H9 (cell line): ENCODE data around the gene ZNRF1. TPM values are rescaled to one million over a fixed set of nuclear protein-coding genes. Genes with fewer than 3 reads are reported as not detected.
A peak's percentile ranks its signal among the peaks of the same experiment; 100 is the strongest.

Experiments used
- DNase-seq: peaks from one replicate; pipeline ENCODE4 v3.0.0-alpha.2; 2017
- H2AFZ ChIP-seq: one replicate; pipeline ENCODE4 v1.6.1; 2013; ENCODE audit warnings: mild to moderate bottlenecking, low read length, control low read depth, moderate library complexity
- H2AK5ac ChIP-seq: 2 replicates; pipeline ENCODE4 v1.6.1; 2013; ENCODE audit warnings: low read length, control low read depth, mixed read lengths; ENCODE audit not compliant: insufficient read length
- H2BK120ac ChIP-seq: one replicate; pipeline ENCODE4 v1.6.1; 2013; ENCODE audit warnings: low read depth, mild to moderate bottlenecking, low read length, control low read depth, inconsistent platforms; ENCODE audit not compliant: poor library complexity, severe bottlenecking
- H2BK12ac ChIP-seq: 2 replicates; pipeline ENCODE4 v1.6.1; 2013; ENCODE audit warnings: low read length, control low read depth, mixed read lengths, low read depth; ENCODE audit not compliant: insufficient read length
- H2BK15ac ChIP-seq: 2 replicates; pipeline ENCODE4 v1.6.1; 2013; ENCODE audit warnings: low read depth, low read length, control low read depth
- H2BK20ac ChIP-seq: one replicate; pipeline ENCODE4 v1.6.1; 2013; ENCODE audit warnings: low read depth, mild to moderate bottlenecking, low read length, control low read depth, inconsistent platforms; ENCODE audit not compliant: poor library complexity, severe bottlenecking
- H2BK5ac ChIP-seq: 2 replicates; pipeline ENCODE4 v1.6.1; 2013; ENCODE audit warnings: low read length, control low read depth, mixed read lengths; ENCODE audit not compliant: insufficient read length
- H3K14ac ChIP-seq: 2 replicates; pipeline ENCODE4 v1.6.1; 2013; ENCODE audit warnings: low read length, control low read depth; ENCODE audit not compliant: insufficient read depth
- H3K18ac ChIP-seq: 2 replicates; pipeline ENCODE4 v1.6.1; 2013; ENCODE audit warnings: low read depth, mild to moderate bottlenecking, mixed read lengths, low read length, control low read depth; ENCODE audit not compliant: insufficient read length
- H3K23ac ChIP-seq: 2 replicates; pipeline ENCODE4 v1.6.1; 2013; ENCODE audit warnings: low read length, control low read depth, mixed read lengths, low read depth; ENCODE audit not compliant: insufficient read length
- H3K23me2 ChIP-seq: 2 replicates; pipeline ENCODE4 v1.6.1; 2013; ENCODE audit warnings: low read depth, mild to moderate bottlenecking, mixed read lengths, low read length, control low read depth; ENCODE audit not compliant: insufficient read length, poor library complexity, severe bottlenecking
- H3K27ac ChIP-seq: 2 replicates; pipeline ENCODE4 v1.5.1; 2013; ENCODE audit warnings: low read length, control low read depth, mixed read lengths, low read depth; ENCODE audit not compliant: insufficient read length
- H3K27me3 ChIP-seq: 2 replicates; pipeline ENCODE4 v1.6.1; 2013; ENCODE audit warnings: low read length, control low read depth, inconsistent platforms; ENCODE audit not compliant: insufficient read depth
- H3K4ac ChIP-seq: 2 replicates; pipeline ENCODE4 v1.6.1; 2013; ENCODE audit warnings: low read depth, mild to moderate bottlenecking, control low read depth, inconsistent platforms, low read length, moderate library complexity
- H3K4me1 ChIP-seq: 2 replicates; pipeline ENCODE4 v1.6.1; 2013; ENCODE audit warnings: low read length, control low read depth, inconsistent platforms; ENCODE audit not compliant: insufficient read depth
- H3K4me2 ChIP-seq: 2 replicates; pipeline ENCODE4 v1.6.1; 2013; ENCODE audit warnings: low read length, control low read depth, mixed read lengths; ENCODE audit not compliant: insufficient read length, insufficient read depth
- H3K56ac ChIP-seq: 2 replicates; pipeline ENCODE4 v1.6.1; 2013; ENCODE audit warnings: low read depth, mild to moderate bottlenecking, mixed read lengths, low read length, control low read depth; ENCODE audit not compliant: insufficient read length
- H3K79me1 ChIP-seq: 2 replicates; pipeline ENCODE4 v1.6.1; 2013; ENCODE audit warnings: low read depth, mild to moderate bottlenecking, moderate library complexity, low read length, control low read depth, inconsistent platforms; ENCODE audit not compliant: insufficient read depth, poor library complexity, severe bottlenecking
- H3K79me2 ChIP-seq: 2 replicates; pipeline ENCODE4 v1.6.1; 2013; ENCODE audit warnings: low read length, control low read depth, inconsistent platforms; ENCODE audit not compliant: insufficient read depth
- H3K9ac ChIP-seq: 2 replicates; pipeline ENCODE4 v1.6.1; 2013; ENCODE audit warnings: low read length, control low read depth, mixed read lengths; ENCODE audit not compliant: insufficient read length; ENCODE audit errors: extremely low read depth
- H3K9me3 ChIP-seq: one replicate; pipeline ENCODE4 v1.6.1; 2013; ENCODE audit warnings: low read depth, low read length, inconsistent platforms; ENCODE audit not compliant: control insufficient read depth
- H3T11ph ChIP-seq: one replicate; pipeline ENCODE4 v1.6.1; 2013; ENCODE audit warnings: mild to moderate bottlenecking, low read length, control low read depth, inconsistent platforms
- H4K20me1 ChIP-seq: one replicate; pipeline ENCODE4 v1.6.1; 2013; ENCODE audit not compliant: control insufficient read depth, insufficient read length, insufficient read depth
- H4K5ac ChIP-seq: 2 replicates; pipeline ENCODE4 v1.6.1; 2013; ENCODE audit warnings: low read depth, mild to moderate bottlenecking, mixed read lengths, low read length, control low read depth; ENCODE audit not compliant: insufficient read length
- H4K8ac ChIP-seq: replicated peaks from 2 replicates; pipeline ENCODE4 v1.6.1; 2013; ENCODE audit warnings: low read length, control low read depth, mixed read lengths, low read depth; ENCODE audit not compliant: insufficient read length
- H4K91ac ChIP-seq: 2 replicates; pipeline ENCODE4 v1.6.1; 2013; ENCODE audit warnings: low read depth, mild to moderate bottlenecking, moderate library complexity, mixed read lengths, low read length, control low read depth; ENCODE audit not compliant: insufficient read length
- H3K27ac Mint-ChIP-seq, 3 experiments: 2 replicates in 2 of 3; 3 replicates in 1 of 3; pipeline ENCODE4 v1.8.0; 2020 to 2021; ENCODE audit warnings: mixed read lengths in 3 of 3, mild to moderate bottlenecking in 1 of 3, moderate library complexity in 1 of 3
- H3K27me3 Mint-ChIP-seq: 2 replicates; pipeline ENCODE4 v1.8.0; 2021; ENCODE audit warnings: low read depth, mild to moderate bottlenecking, moderate library complexity, mixed read lengths
- H3K36me3 Mint-ChIP-seq, 3 experiments: 2 replicates in 2 of 3; 3 replicates in 1 of 3; pipeline ENCODE4 v1.8.0; 2020 to 2021; ENCODE audit warnings: low read depth in 3 of 3, mixed read lengths in 3 of 3; ENCODE audit not compliant: insufficient read depth in 1 of 3
- H3K4me1 Mint-ChIP-seq, 2 experiments: 2 replicates each; pipeline ENCODE4 v1.8.0; 2020; ENCODE audit warnings: mixed read lengths in 2 of 2
- H3K4me3 Mint-ChIP-seq, 2 experiments: 2 replicates in 1 of 2; 3 replicates in 1 of 2; pipeline ENCODE4 v1.8.0; 2020 to 2021; ENCODE audit warnings: mild to moderate bottlenecking in 2 of 2, mixed read lengths in 2 of 2, moderate library complexity in 1 of 2
- H3K9me3 Mint-ChIP-seq, 2 experiments: 2 replicates in 1 of 2; 3 replicates in 1 of 2; pipeline ENCODE4 v1.8.0; 2020; ENCODE audit warnings: mild to moderate bottlenecking in 2 of 2, mixed read lengths in 2 of 2, moderate library complexity in 1 of 2
- CTCF ChIP-seq: fragments of 200-600 bp; sonication (generic); conservative IDR thresholded peaks from 3 replicates; pipeline ENCODE4 v1.8.0; 2021; ENCODE audit warnings: antibody characterized with exemption, mild to moderate bottlenecking
- WGBS: extraction: QIAGEN DNeasy Blood & Tissue Kit; methylation state at CpG from one replicate; pipeline ENCODE4 v1.1.7; 2013; ENCODE audit warnings: missing lambda C conversion rate, low lambda C conversion rate, mixed read lengths; ENCODE audit not compliant: insufficient read length; ENCODE audit errors: extremely low coverage; 5-methylcytosine and 5-hydroxymethylcytosine counted together
- total RNA-seq: library from RNA; stranded (reverse); gene quantifications from 2 replicates; pipeline ENCODE4 v1.2.1, GENCODE V29; 2021

ZNRF1 gene
- total RNA-seq, 1 experiment from 2014 or later = 49.6 TPM

- peaks cover 7% of the 10 kb centered on the region; the same call in 1 of the 2 replicates for H3K4me1 ChIP-seq
- H3K9me3 ChIP-seq = no peaks in the 10 kb centered on the region
- H2BK15ac ChIP-seq = no peak overlapping the region
- H3K4ac ChIP-seq = no peak overlapping the region; the same call in 1 of the 2 replicates
- H3K27me3 ChIP-seq = no peaks in the 10 kb centered on the region
- no peak overlapping the region for H4K5ac ChIP-seq
- peaks cover 0 to 2% (median 0%) of the 10 kb centered on the region in 3 experiments; a peak in 3 of 7 replicates for H3K36me3 Mint-ChIP-seq
- no peak overlapping the region for H4K8ac ChIP-seq
- H3K79me1 ChIP-seq = no peaks in the 10 kb centered on the region
- H2AK5ac ChIP-seq = no peak overlapping the region
- H3K4me3 Mint-ChIP-seq = no peak overlapping the region
- H3K14ac ChIP-seq = no peak overlapping the region; the same call in 1 of the 2 replicates
- no peak overlapping the region for H3K27ac ChIP-seq
- peak; percentile 46 for DNase-seq
- H3K27me3 Mint-ChIP-seq = peaks cover 4% of the 10 kb centered on the region; the same call in 1 of the 2 replicates
- no peak overlapping the region for H3K27ac Mint-ChIP-seq
- H4K91ac ChIP-seq = no peak overlapping the region
- no peak for TF ChIP-seq CTCF
- WGBS = no CpG with 5 or more reads among the region's 44 CpGs
- no peaks in the 10 kb centered on the region for H4K20me1 ChIP-seq
- H3K79me2 ChIP-seq = no peaks in the 10 kb centered on the region
- H3K4me1 Mint-ChIP-seq = peaks cover 52 to 67% of the 10 kb centered on the region in 2 experiments
- H2BK120ac ChIP-seq = no peak overlapping the region
- no peak overlapping the region for H3K56ac ChIP-seq
- H2BK12ac ChIP-seq = no peak overlapping the region
- no peak overlapping the region for H3K9ac ChIP-seq
- no peak overlapping the region for H3T11ph ChIP-seq
- H2BK5ac ChIP-seq = no peak overlapping the region
- 0 out of 5 replicates have a peak, but pooled peaks cover 0 to 3% of the 10 kb centered on the region in 2 experiments for H3K9me3 Mint-ChIP-seq
- H3K23me2 ChIP-seq = no peaks in the 10 kb centered on the region
- H2BK20ac ChIP-seq = no peak overlapping the region
- no peak overlapping the region for H3K4me2 ChIP-seq
- H2AFZ ChIP-seq = no peak overlapping the region
- no peak overlapping the region for H3K23ac ChIP-seq
- H3K18ac ChIP-seq = no peak overlapping the region
These were observed 115.5 kb downstream of the ZNRF1 start for GRCh38 chr16:75114179-75114945.
